LNCAP (cell line): ENCODE measurements around the gene CCBE1.

Experiments
- CTCF ChIP-seq: fragments of 450-650 bp; IDR thresholded peaks from 2 replicates; pipeline ENCODE4 v1.5.1; 2017; ENCODE audit warnings: mild to moderate bottlenecking

The CCBE1 gene

DNA sequence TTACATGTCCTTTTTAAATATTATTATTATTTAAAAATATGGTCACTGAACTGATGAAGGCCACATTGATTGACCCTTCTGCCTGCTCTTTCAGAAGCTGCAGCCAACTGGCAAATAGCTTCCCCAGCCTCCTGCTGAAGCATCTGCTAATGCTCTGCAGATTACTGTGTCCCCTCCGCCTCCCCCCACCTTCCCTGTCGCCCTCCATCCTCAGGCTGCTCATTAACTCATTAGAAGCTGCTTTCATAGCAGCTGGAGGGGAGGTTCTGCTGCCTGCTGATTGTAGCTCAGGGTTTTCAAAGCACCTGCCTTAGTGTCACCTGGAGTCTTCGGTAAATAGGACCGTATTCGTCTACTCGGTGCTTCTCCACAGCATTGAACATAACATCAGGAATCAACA lies 313.4 kb downstream of the CCBE1 start:
- TF ChIP-seq CTCF = no peak

- no peak for TF ChIP-seq CTCF
These were observed 314.8 kb downstream of the CCBE1 start for GRCh38 chr18:59382383-59382782.

DNA sequence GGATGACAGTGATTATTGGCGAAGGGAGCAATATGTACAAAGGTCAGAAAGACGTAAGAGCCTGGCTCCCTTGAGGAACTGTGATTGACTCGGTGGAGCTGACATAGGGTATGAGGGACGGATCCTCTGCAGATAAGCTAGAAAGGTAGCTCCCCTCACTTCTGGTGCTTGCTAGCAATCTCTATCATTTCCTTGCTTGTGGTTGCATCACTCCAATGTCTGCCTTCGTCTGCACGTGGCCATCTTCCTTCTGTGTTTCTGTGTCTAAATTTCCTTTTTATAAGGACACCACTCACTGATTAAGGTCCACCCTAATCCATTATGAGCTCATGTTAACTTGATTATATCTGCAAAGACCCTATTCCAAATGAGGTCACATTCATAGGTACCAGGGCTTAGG lies 315.3 kb downstream of the CCBE1 start:
- no peak for TF ChIP-seq CTCF
